Brain microvascular endothelial cell (primary cell): Measurements from ENCODE around the gene KIZ.

Experiments
- DNase-seq: peaks from one replicate; pipeline ENCODE4 v3.0.0-alpha.2; 2020
- H3K27ac ChIP-seq: fragments of 250-450 bp; sonication (Bioruptor Pico); 2 replicates; pipeline ENCODE4 v1.5.1; 2020; ENCODE audit warnings: mild to moderate bottlenecking, moderate library complexity
- H3K27me3 ChIP-seq: fragments of 250-450 bp; sonication (Bioruptor Pico); replicated peaks from 2 replicates; pipeline ENCODE4 v1.5.1; 2020; ENCODE audit warnings: mild to moderate bottlenecking
- H3K36me3 ChIP-seq: fragments of 250-450 bp; sonication (Bioruptor Pico); replicated peaks from 2 replicates; pipeline ENCODE4 v1.5.1; 2020; ENCODE audit warnings: mild to moderate bottlenecking
- H3K4me3 ChIP-seq: 2 replicates; pipeline ENCODE4 v1.5.1; 2011; ENCODE audit warnings: low read depth, mild to moderate bottlenecking, control low read depth, low read length, moderate library complexity
- in situ Hi-C: cut with HindIII; loops from 2 replicates; pipeline ENCODE4 v1.10.0; 2017; ENCODE audit warnings: low sequenced_read_pairs, low pct_ligation_motif_present
- TF ChIP-seq, protein P1 (sequence below): IDR thresholded peaks from 2 replicates; pipeline ENCODE4 v1.5.1; 2011; ENCODE audit warnings: low read depth, mild to moderate bottlenecking, moderate library complexity, low read length, control low read depth, inconsistent platforms; ENCODE audit errors: missing control alignments

Gene KIZ

GRCh38 chr20:21109144-21109543 lies 16.7 kb upstream of the KIZ start:
- no peak overlapping the region for H3K4me3 ChIP-seq
- no peak for DNase-seq
- in situ Hi-C loops, result no loop called here
- H3K27ac ChIP-seq, result no peak overlapping the region
- TF ChIP-seq, protein P1, sequence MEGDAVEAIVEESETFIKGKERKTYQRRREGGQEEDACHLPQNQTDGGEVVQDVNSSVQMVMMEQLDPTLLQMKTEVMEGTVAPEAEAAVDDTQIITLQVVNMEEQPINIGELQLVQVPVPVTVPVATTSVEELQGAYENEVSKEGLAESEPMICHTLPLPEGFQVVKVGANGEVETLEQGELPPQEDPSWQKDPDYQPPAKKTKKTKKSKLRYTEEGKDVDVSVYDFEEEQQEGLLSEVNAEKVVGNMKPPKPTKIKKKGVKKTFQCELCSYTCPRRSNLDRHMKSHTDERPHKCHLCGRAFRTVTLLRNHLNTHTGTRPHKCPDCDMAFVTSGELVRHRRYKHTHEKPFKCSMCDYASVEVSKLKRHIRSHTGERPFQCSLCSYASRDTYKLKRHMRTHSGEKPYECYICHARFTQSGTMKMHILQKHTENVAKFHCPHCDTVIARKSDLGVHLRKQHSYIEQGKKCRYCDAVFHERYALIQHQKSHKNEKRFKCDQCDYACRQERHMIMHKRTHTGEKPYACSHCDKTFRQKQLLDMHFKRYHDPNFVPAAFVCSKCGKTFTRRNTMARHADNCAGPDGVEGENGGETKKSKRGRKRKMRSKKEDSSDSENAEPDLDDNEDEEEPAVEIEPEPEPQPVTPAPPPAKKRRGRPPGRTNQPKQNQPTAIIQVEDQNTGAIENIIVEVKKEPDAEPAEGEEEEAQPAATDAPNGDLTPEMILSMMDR, result no peak
- H3K36me3 ChIP-seq, result no peaks in the 10 kb centered on the region
- H3K27me3 ChIP-seq, result peaks cover 35% of the 10 kb centered on the region

DNA sequence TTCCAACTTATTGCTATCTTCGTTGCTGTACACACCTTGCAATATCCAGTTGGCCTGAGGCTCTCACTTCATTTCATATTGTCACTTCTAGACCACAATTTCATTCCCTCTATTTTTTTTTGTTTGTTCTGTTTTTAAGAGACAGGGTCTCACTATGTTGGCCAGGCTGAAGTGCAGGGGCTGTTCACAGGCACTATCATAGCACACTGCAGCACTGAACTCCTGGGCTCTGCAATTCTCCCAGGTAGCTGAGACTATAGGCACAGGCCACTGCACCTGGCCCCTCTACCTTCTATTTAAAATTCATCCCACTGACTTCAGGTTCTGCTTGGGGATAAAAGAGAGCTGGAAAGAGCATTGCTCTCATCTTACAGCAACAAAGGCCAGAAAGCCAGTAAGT lies 15.1 kb upstream of the KIZ start:
- no peaks in the 10 kb centered on the region for H3K36me3 ChIP-seq
- TF ChIP-seq, protein P1, result no peak
- H3K4me3 ChIP-seq, result no peak overlapping the region
- H3K27me3 ChIP-seq, result peaks cover 20% of the 10 kb centered on the region
- H3K27ac ChIP-seq, result no peak overlapping the region
- in situ Hi-C loops, result no loop called here
- no peak for DNase-seq

DNA sequence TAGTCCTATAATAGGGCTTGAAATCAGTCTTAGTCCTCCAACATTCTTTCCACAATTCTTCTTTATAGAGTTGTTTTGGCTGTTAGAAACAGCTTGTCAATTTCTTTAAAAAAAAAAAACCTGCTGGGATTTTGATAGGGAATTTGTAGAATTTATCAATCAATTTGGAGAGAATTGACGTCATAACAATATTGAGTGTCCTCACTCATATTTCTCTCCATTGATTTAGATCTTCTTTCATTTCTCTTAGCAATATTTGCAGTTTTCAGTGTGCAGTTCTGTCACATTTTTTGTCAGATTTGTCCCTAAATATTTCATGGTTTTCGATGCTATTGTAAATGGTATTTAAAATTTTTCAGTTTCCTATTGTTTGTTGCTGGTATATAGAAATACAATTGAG lies 14.5 kb upstream of the KIZ start:
- Histone ChIP-seq H3K36me3 (no peaks in the 10 kb centered on the region), H3K27ac (no peak overlapping the region), H3K27me3 (peaks cover 14% of the 10 kb centered on the region), H3K4me3 (no peak overlapping the region)
- in situ Hi-C loops, result no loop called here
- TF ChIP-seq, protein P1, result no peak
- no peak for DNase-seq

DNA sequence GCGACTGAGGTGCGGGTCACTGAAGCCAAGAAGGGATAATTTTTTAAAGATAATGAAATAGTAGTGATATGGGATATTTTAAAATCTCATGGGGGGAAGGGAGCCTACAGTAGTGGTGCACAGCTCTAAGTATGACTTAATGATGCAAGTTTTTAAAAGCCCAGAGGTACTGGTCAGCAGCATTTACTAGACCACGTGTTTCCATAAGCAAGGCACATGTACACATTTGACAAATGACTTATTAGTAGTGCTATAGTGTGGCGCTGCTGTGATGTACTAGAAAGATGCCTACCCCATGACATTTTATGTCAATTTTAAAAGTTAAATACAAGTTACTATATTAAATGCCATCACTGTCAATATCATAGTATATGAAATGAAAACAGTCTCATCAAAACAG lies 12.2 kb upstream of the KIZ start:
- H3K36me3 ChIP-seq, result no peaks in the 10 kb centered on the region
- in situ Hi-C loops, result no loop called here
- TF ChIP-seq, protein P1, result no peak
- no peak overlapping the region for H3K4me3 ChIP-seq
- no peak overlapping the region for H3K27ac ChIP-seq
- DNase-seq, result no peak
- H3K27me3 ChIP-seq, result no peaks in the 10 kb centered on the region

- H3K27ac ChIP-seq, result no peak overlapping the region
- H3K4me3 ChIP-seq, result no peak overlapping the region
- DNase-seq, result no peak
- TF ChIP-seq, protein P1, result no peak
- H3K36me3 ChIP-seq, result no peaks in the 10 kb centered on the region
- in situ Hi-C loops, result no loop called here
- H3K27me3 ChIP-seq, result no peaks in the 10 kb centered on the region
Measured at GRCh38 chr20:21114584-21114983, 11.3 kb upstream of the KIZ start.

- Histone ChIP-seq H3K36me3 (no peaks in the 10 kb centered on the region), H3K27ac (no peak overlapping the region), H3K4me3 (no peak overlapping the region), H3K27me3 (no peaks in the 10 kb centered on the region)
- in situ Hi-C loops, result no loop called here
- no peak for DNase-seq
- TF ChIP-seq, protein P1, result no peak
Measured at GRCh38 chr20:21117521-21117920, 8.4 kb upstream of the KIZ start.
